ENCODE measurements around the gene BCKDK. TPM values are rescaled to one million over a fixed set of nuclear protein-coding genes. Genes with fewer than 3 reads are reported as not detected.

Gene BCKDK
- total and polyA plus RNA-seq, 2 of the 13 experiments (the other 11 are each of a cell fraction or from before 2014, with no cell fraction given): 24.9 to 42.6 TPM

DNA sequence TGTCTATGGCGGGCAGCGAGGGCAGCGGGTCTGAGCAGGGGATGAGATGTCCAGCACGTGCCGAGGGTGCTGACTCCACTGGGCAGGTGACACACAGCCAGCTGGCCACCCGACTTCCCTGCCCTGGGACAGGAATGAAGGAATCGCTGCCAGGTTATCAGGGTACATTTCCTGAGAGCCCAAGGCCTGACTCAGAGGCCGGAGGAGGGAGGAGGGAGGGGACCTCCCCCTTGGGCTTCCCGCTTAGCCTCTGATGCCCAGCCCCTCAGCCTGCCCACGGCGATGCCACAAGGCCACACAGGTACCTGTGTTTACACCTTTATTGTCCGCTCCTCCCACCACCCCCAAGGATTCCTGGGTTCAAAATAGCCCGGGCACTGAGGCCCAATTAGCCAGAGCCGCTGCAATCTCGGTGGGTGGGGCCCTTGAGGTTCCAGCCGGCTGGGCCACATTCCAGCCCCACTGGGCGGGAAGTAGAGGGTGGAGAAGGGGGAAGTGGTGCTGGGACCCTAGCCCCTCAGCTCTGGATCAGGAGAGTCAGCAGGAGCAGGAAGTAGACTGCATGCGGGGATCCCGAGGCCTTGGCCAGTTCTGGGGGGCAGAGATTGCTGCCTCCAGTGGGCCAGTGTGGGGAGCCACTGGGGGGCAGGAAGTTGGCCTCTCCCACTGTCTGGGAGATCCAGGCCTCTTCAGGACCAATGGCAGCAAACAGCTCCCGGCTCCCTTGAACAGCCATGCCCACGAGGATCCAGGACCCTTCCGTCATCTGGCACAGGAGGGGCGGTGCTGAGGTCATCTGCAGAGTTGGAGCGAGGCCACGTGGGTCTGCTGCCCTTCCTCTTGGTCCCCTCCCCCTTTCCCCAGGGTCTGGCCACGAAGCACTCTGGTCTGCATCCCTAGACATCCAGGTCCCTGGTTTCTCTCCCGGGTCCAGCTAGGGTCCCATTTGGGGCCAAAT lies 30.7 kb downstream of the BCKDK start (continued):
- TF ChIP-seq ZNF691 (CRISPR knock-in tag; IDR thresholded peaks at IDR 0.05; ENCODE audit: borderline replicate concordance, low read depth): peak; percentile 12; the same call in 1 of the 2 replicates
- TF ChIP-seq KLF13 (CRISPR knock-in tag; IDR thresholded peaks at IDR 0.05): no peak
- no peak for TF ChIP-seq MTF2 (CRISPR knock-in tag; IDR thresholded peaks at IDR 0.05; ENCODE audit: borderline replicate concordance)
- TF ChIP-seq ZFP90 (CRISPR knock-in tag; IDR thresholded peaks at IDR 0.05; ENCODE audit: borderline replicate concordance): no peak; the same call in 1 of the 2 replicates
- no peak for TF ChIP-seq PHB2 (IDR thresholded peaks at IDR 0.05; ENCODE audit: partially characterized antibody)
- TF ChIP-seq ZXDC (CRISPR knock-in tag; IDR thresholded peaks at IDR 0.05): no peak
- TF ChIP-seq, protein P1, sequence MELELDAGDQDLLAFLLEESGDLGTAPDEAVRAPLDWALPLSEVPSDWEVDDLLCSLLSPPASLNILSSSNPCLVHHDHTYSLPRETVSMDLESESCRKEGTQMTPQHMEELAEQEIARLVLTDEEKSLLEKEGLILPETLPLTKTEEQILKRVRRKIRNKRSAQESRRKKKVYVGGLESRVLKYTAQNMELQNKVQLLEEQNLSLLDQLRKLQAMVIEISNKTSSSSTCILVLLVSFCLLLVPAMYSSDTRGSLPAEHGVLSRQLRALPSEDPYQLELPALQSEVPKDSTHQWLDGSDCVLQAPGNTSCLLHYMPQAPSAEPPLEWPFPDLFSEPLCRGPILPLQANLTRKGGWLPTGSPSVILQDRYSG (CRISPR knock-in tag; IDR thresholded peaks at IDR 0.05): no peak
- no peak for TF ChIP-seq HNF1B (CRISPR knock-in tag; IDR thresholded peaks at IDR 0.05)
- TF ChIP-seq ZNF460 (CRISPR knock-in tag; IDR thresholded peaks at IDR 0.05; ENCODE audit: borderline replicate concordance): no peak
- no peak; the same call in 1 of the 2 replicates for TF ChIP-seq ZBTB38 (CRISPR knock-in tag; IDR thresholded peaks at IDR 0.05)
- no peak for TF ChIP-seq FOXM1 (CRISPR knock-in tag; IDR thresholded peaks at IDR 0.05)
- TF ChIP-seq MBNL3 (CRISPR knock-in tag; conservative IDR thresholded peaks at IDR 0.05): no peak
- TF ChIP-seq, protein P2, sequence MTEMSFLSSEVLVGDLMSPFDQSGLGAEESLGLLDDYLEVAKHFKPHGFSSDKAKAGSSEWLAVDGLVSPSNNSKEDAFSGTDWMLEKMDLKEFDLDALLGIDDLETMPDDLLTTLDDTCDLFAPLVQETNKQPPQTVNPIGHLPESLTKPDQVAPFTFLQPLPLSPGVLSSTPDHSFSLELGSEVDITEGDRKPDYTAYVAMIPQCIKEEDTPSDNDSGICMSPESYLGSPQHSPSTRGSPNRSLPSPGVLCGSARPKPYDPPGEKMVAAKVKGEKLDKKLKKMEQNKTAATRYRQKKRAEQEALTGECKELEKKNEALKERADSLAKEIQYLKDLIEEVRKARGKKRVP (CRISPR knock-in tag; IDR thresholded peaks at IDR 0.05): no peak
- TF ChIP-seq NBN (conservative IDR thresholded peaks at IDR 0.05): no peak
- no peak for TF ChIP-seq DBP (CRISPR knock-in tag; IDR thresholded peaks at IDR 0.05; ENCODE audit: not compliant biosample characterization)
- TF ChIP-seq AGO2 (optimal IDR thresholded peaks at IDR 0.05; ENCODE audit: low read depth, low read length): no peak
- TF ChIP-seq KDM5A (IDR thresholded peaks at IDR 0.05; ENCODE audit: borderline replicate concordance, low read length): no peak
- peak; percentile 43; the same call in 1 of the 2 replicates for TF ChIP-seq DMAP1 (CRISPR knock-in tag; IDR thresholded peaks at IDR 0.05)
